Measurements from ENCODE around the gene UBA5.
A peak's percentile ranks its signal among the peaks of the same experiment; 100 is the strongest.
"Not testable (repeated sequence)": the region's sequence is repeated elsewhere in the genome, so short reads cannot be mapped to it uniquely, and the experiment has no call there.

Gene UBA5

GRCh38 chr3:132660052-132660810 lies at the start of gene UBA5:
TSS of gene UBA5 (plus strand) at chr3:132660329. CDS start at chr3:132660538, 209 bp downstream.
- DNase-seq: peak; percentile 49

DNA sequence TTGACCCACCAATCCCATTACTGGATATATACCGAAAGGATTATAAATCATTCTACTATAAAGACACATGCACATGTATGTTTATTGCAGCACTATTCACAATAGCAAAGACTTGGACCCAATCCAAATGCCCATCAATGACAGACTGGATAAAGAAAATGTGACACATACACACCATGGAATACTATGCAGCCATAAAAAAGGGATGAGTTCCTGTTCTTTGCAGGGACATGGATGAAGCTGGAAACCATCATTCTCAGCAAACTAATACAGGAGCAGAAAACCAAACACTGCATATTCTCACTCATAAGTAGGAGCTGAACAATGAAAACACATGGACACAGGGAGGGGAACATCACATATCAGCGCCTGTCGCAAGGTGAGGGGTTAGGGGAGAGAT lies 44.8 kb upstream of the UBA5 start:
- DNase-seq: not testable (repeated sequence)

DNA sequence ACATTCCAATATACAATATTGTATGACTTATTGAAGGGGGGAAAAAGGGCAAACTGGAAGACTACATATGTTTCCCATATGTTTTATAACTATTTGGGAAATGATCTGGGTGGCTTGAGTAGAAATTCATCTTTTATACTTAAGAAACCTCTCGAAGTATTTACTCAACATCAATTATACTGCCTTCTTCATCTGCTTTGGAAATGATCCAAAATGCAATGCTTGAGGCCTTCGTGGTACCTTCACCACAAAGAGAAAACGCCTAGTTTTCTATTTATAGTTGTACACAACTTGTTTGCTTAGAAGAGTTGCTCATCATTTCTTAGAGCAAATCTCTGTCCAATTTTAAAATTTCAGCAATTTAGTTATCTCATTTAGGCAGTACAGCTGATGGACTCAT lies 44.2 kb upstream of the UBA5 start:
- no peak for DNase-seq

DNA sequence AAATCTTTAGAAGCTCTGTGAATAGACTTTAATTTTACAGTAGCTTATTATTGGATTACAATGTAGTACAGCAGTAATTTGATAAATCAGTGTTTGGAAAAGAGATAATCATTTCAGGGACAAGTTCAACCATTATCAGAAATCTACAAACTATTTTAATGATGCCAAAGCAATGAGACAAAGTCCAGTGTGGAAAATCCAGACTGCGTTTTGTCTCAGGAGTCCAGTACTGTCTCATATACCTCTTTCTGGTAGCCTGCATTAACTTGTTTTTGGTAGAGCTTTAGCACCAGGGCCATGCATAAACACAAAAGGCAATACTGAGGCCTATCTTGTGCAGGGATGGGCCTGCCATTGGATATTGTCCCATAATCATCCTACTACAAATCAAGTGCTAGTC lies 43.3 kb upstream of the UBA5 start:
- DNase-seq: no peak

- no peak for DNase-seq
Observed at GRCh38 chr3:132622148-132622547, 38.0 kb upstream of the UBA5 start.

- no peak for DNase-seq
Observed at GRCh38 chr3:132622761-132623160, 37.4 kb upstream of the UBA5 start.

DNA sequence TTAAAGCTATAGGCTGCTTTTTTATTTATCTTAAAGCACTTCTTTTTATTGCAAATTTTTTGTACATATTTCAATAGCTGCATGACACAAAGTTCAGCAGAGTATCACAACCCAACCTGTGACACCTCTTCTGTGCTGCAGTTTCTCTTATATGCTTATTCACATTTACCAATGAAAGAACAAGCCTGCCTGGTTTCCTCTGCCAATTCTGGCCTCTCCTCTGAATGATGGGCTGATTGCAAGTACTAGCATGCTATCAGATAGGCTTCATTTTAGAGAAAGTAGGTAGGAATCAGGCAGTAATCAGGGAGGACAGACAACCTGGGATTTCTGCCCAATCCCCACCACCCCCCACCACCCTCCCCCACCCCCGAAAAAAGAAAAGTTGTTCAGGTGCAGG lies 36.5 kb upstream of the UBA5 start:
- no peak for DNase-seq

- no peak for DNase-seq
Observed at GRCh38 chr3:132624790-132625189, 35.3 kb upstream of the UBA5 start.

GRCh38 chr3:132625613-132626012 lies 34.5 kb upstream of the UBA5 start:
- DNase-seq: no peak

GRCh38 chr3:132626955-132627354 lies 33.2 kb upstream of the UBA5 start:
- no peak for DNase-seq

DNA sequence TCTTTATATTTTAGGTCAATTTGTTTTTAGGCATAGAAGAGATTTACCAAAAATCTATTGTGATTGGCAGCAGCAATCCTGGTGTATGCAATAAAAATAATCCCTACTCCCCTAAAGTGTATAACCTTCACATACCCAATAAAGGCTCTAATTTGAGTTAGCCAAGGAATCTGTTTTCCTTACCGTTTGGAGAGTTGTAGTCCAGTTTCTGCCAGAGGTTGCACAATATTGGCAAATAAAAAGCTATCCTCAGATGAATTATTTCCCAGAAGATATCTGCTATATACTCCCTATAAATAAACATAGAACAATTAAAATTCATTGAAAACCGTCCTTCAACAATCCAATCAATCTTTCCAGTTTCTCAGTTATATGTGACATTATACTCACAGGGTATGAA lies 32.0 kb upstream of the UBA5 start:
- no peak for DNase-seq

- DNase-seq: no peak
Observed at GRCh38 chr3:132629928-132630327, 30.2 kb upstream of the UBA5 start.

DNA sequence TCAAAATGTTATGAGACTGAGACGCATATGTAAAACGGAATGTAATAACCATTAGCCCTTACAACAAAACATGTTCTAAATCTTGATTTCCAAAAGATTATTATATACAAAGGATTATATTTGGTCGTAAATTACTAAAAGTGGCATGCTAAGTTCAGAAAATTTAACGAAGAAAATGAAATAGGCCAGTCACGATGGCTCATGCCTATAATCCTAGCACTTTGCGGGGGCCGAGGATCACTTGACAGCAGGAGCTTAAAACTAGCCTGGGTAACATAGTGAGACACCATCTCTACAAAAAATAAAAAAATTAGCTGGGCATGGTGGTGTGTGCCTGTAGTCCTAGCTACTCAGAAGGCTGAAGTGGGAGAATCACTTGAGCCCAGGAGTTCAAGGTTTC lies 29.5 kb upstream of the UBA5 start:
- DNase-seq: no peak

DNA sequence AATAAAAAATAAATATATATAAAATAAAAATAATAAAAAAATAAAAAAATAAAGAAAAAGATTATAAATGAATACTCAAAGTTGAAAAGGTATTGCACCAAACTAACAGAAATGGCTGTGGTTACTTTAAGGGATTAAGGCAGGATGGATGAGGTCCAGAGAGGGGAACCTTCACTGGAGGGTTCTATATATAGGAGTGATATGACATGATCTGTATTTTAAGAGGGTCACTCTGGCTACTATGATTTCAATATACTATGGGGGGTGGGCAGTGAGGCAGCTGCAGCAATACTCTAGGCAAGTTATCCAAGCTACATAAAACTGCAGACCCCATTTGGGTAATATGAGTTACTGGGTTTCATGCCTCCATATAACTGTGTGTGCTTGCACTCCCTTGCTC lies 25.1 kb upstream of the UBA5 start:
- DNase-seq: no peak

DNA sequence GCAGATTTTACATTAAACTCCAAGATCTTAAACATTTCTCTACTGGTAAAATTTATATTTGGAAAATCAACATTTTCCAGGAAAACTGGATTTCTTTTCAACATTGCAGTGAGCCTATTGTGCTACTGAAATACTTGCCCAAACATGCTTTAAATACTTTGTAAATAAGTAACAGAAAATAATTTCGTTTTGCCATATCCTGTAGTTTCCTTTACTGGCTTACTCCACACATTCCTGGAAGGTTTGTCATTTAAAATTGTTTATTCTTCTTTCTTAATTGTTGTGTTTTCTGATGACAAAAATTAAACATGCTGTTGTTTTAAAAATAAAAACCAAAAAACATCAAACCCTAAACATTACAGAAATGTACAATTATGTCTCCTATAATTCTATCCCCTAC lies 22.5 kb upstream of the UBA5 start:
- DNase-seq: no peak

DNA sequence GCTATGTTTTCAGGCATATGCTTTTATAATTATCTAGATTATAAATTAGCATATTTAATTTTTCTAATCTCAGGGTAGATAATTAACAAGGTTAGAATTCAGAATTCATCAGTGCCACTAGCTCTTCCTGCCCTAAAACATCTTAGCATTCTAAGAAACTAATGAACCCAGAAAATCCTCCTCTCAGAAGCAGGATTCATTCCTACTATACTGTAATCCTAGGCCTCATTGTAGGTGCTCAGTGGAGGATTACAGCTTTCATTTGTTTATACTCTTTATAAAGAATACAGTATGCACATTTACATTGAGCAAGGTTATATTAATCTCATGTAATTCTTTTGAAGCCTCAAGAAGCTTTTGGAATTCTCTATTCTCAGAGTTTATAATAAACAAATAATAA lies 21.4 kb upstream of the UBA5 start:
- no peak for DNase-seq

- DNase-seq: not testable (repeated sequence)
Observed at GRCh38 chr3:132641427-132641826, 18.7 kb upstream of the UBA5 start.

GRCh38 chr3:132641837-132642538 lies 18.1 kb upstream of the UBA5 start:
- DNase-seq: no peak

DNA sequence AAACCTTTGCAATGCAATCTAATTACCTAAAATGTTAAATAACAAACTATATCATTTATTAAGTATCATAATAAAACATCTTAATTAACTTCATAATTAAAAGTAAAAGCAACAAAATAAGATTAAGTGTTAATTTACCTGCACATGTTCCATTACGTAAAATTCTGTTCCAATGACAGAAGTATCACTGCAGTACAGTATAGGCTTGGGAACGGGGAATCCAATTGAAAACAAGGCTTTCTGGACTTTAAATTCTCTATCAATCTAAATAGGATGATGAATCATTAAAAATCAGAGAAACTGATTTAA lies 17.6 kb upstream of the UBA5 start:
- no peak for DNase-seq

- no peak for DNase-seq
Observed at GRCh38 chr3:132643366-132643765, 16.8 kb upstream of the UBA5 start.

DNA sequence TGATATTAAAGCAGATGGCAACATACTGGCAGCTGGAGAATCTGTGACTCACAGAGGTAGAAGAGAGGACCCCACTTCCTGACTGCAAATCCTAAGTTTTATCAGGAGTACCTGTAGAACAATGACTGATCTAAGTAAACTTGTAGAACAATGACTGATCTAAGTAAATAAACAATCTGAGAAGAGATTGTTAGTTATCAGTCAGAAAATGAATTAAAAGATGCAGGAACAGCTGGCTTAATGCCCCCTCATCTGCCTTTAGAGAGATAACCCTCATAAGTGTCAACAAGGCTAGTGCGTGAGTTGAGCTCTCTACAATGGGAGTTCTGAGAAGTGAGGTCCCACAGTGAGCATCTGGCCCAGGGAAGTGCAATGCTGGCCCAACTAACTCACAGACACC lies 15.1 kb upstream of the UBA5 start:
- DNase-seq: no peak

GRCh38 chr3:132650153-132650552 lies 10.0 kb upstream of the UBA5 start:
- DNase-seq: no peak

- no peak for DNase-seq
Observed at GRCh38 chr3:132652640-132653270, 7.4 kb upstream of the UBA5 start.

GRCh38 chr3:132654190-132654589 lies 5.9 kb upstream of the UBA5 start:
- no peak for DNase-seq
